ENCODE results near the gene SRRM3. TPM values are rescaled to one million over a fixed set of nuclear protein-coding genes. Genes with fewer than 3 reads are reported as not detected.

SRRM3 gene
- total and polyA plus RNA-seq, 2 experiments from 2014 or later = 8.6 to 13.8 TPM

DNA sequence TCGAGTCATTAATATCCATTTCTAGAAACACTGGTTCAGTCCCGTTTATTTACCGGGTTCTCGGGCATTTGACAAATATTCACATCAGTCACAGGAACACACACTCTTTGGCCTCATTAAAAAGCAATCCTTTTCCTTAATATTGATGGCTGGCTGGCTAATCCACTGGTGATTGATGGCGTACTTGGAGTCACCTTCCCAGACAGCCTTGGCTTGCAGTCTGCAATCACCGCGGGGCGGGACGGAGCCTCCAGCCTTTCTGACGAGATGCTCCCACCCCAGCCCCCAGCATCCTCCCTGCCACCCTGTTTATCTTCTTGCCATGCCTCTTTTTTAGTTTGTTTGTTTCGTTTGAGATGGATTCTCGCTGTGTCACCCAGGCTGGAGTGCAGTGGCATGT lies 36.6 kb downstream of the SRRM3 start:
- Histone ChIP-seq H3K4me3 (no peak overlapping the region), H3K9me2 (ENCODE audit: insufficient read depth) (no peaks in the 10 kb centered on the region), H4K20me1 (replicated peaks; ENCODE audit: insufficient read depth) (no peaks in the 10 kb centered on the region), H3K4me2 (no peak overlapping the region), H2AFZ (no peak overlapping the region), H3K27ac (ENCODE audit: low read depth) (no peak overlapping the region), H3K36me3 (ENCODE audit: insufficient read depth) (no peaks in the 10 kb centered on the region), H3K4me1 (ENCODE audit: insufficient read depth) (peaks cover 33% of the 10 kb centered on the region), H3K79me2 (replicated peaks; ENCODE audit: insufficient read depth) (no peaks in the 10 kb centered on the region; the same call in 1 of the 2 replicates), H3F3A (replicated peaks; ENCODE audit: low read depth) (peaks cover 6% of the 10 kb centered on the region; the same call in 1 of the 2 replicates), H3K27me3 (ENCODE audit: insufficient read depth) (no peaks in the 10 kb centered on the region)
- no peak for DNase-seq (ENCODE audit: low spot score)
- H3K4me1 Mint-ChIP-seq = peaks cover 39% of the 10 kb centered on the region
- no peak overlapping the region; the same call in 2 of the 3 replicates for H3K4me3 Mint-ChIP-seq
- H3K27me3 Mint-ChIP-seq (ENCODE audit: insufficient read depth, low read depth, poor library complexity) = peaks cover 17% of the 10 kb centered on the region
- no peak for ATAC-seq
- H3K9me3 Mint-ChIP-seq = peaks cover 10% of the 10 kb centered on the region
- peaks cover 4% of the 10 kb centered on the region; the same call in 2 of the 3 replicates for H3K36me3 Mint-ChIP-seq (ENCODE audit: low read depth)
- H3K27ac Mint-ChIP-seq = 0 out of 2 replicates have a peak overlapping the region, but pooled peaks have one; percentile 12
- TF ChIP-seq REST (IDR thresholded peaks at IDR 0.05; ENCODE audit: unreplicated experiment) (no peak), POLR2AphosphoS5 (IDR thresholded peaks at IDR 0.05; ENCODE audit: low read depth) (no peak), ZNF114 (CRISPR knock-in tag; IDR thresholded peaks at IDR 0.05) (no peak), CTCF (conservative IDR thresholded peaks at IDR 0.05; ENCODE audit: low read depth in 2 of 2) (no peak), ETS1 (IDR thresholded peaks at IDR 0.05) (no peak), NANOG (IDR thresholded peaks at IDR 0.05; ENCODE audit: borderline replicate concordance) (no peak), STAT1 (IDR thresholded peaks at IDR 0.05; ENCODE audit: unreplicated experiment) (no peak), ZNF331 (CRISPR knock-in tag; IDR thresholded peaks at IDR 0.05; ENCODE audit: low read depth) (no peak), EZH2 (IDR thresholded peaks at IDR 0.05; ENCODE audit: low read depth, unreplicated experiment) (no peak), CREB1 (CRISPR knock-in tag; IDR thresholded peaks at IDR 0.05; ENCODE audit: low read depth) (no peak), JUNB (IDR thresholded peaks at IDR 0.05; ENCODE audit: unreplicated experiment) (no peak)

Measured in GM23338 (cell line).